ENCODE data around the gene ATP5F1D. TPM values are rescaled to one million over a fixed set of nuclear protein-coding genes. Genes with fewer than 3 reads are reported as not detected.

The ATP5F1D gene
- 174 and 182 TPM in 2 replicates for total RNA-seq (2021; fragmentation: NEBNext Ultra II Directional; extraction: Animal tissue kit (Norgen Biotek cat#: 25700))
- 249 and 338 TPM in 2 replicates for polyA plus RNA-seq (2011; rRNA removed)
- polyA plus RNA-seq (2011; cell fraction: cytosol; rRNA removed) = 142 TPM
- polyA plus RNA-seq (2011; cell fraction: nucleus; rRNA removed) = 120 TPM
- 87.3 to 189 TPM (median 180 TPM) in 4 replicates for polyA plus RNA-seq (2012, experiment 1 of 2)
- polyA plus RNA-seq (2012, experiment 2 of 2) = 328 TPM
- 148 TPM for polyA plus RNA-seq (2013, experiment 1 of 2)
- polyA plus RNA-seq (2013, experiment 2 of 2) = 145 TPM
- polyA minus RNA-seq (2011; rRNA and poly(A)+ RNA removed) = 13.4 and 18.6 TPM in 2 replicates
- polyA minus RNA-seq (2011; cell fraction: cytosol; rRNA and poly(A)+ RNA removed) = 118 TPM
- 40.2 TPM for polyA minus RNA-seq (2011; cell fraction: nucleus; rRNA and poly(A)+ RNA removed)
- long read RNA-seq, experiment 1, transcript ATP5F1D-205 (4 exons, 1,144 nt) = minor isoform, 10 of 204 reads
- long read RNA-seq, experiment 1, transcript ATP5F1D-204 (2 exons, 640 nt) = minor isoform, 8 of 204 reads
- long read RNA-seq, experiment 1, transcript ATP5F1D-202 (5 exons, 704 nt) = major isoform, 74 of 204 reads
- long read RNA-seq, experiment 1, transcript ATP5F1D-201 (4 exons, 997 nt) = minor isoform, 38 of 204 reads
- long read RNA-seq, experiment 1, partial matches to known transcripts = 54 of 204 reads
- long read RNA-seq, experiment 1, other reads (novel, unspliced or antisense) = 8 of 204 reads
- long read RNA-seq, experiment 2 = 0 reads

DNA sequence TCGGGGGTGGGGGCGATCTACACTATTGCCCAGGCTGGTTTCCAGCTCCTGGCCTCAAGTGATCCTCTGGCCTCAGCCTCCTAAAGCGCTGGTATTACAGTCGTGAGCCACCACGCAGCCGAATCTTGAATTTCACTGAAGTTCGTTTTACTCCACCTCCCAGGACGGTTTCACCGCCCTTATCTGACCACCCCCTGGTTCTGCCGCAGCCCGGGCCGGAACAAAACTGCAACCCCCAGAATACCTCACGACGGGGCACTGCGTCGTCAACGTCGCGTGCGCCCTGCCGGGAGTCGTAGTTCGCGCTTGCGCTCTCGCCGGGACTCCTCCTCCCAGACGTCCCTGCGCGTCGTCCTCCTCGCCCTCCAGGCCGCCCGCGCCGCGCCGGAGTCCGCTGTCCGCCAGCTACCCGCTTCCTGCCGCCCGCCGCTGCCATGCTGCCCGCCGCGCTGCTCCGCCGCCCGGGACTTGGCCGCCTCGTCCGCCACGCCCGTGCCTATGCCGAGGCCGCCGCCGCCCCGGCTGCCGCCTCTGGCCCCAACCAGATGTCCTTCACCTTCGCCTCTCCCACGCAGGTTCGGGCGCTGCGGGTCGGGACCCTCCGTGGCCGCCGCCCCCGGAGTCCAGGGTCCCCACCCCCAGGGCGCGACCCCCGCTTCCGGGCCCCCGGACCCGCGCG, at the start of gene ATP5F1D:
TSS of gene ATP5F1D (plus strand) at position 335 of the 679 bp plus-strand sequence. CDS start at position 435, 100 bp downstream.
- Histone ChIP-seq H3K9me3 (ENCODE audit: insufficient read depth in 2 of 2, low read depth in 1 of 2, low read length in 1 of 2) (no peaks in the 10 kb centered on the region), H3K4me2 (ENCODE audit: insufficient read depth in 1 of 2, low read depth in 2 of 2, low read length in 2 of 2) (peak within 1 kb of the TSS; percentile 57 to 89), H3K56ac (replicated peaks; ENCODE audit: insufficient read length, low read depth, low read length) (peak within 1 kb of the TSS; percentile 12), H4K20me1 (replicated peaks in 1 of 2; ENCODE audit: control insufficient read depth in 1 of 2, insufficient read depth in 2 of 2, low read length in 2 of 2) (peaks cover 0 to 7% of the 10 kb centered on the region in 2 experiments), H3K4me3 (ENCODE audit: extremely low read depth in 1 of 4, insufficient read depth in 2 of 4, low read depth in 3 of 4, low read length in 4 of 4) (peak within 1 kb of the TSS; percentile 65 to 95 (median 67)), H2BK20ac (ENCODE audit: low read length) (no peak within 1 kb of the TSS), H2AK5ac (ENCODE audit: low read depth, low read length) (no peak within 1 kb of the TSS; the same call in 1 of the 2 replicates), H2BK15ac (ENCODE audit: low read length) (no peak within 1 kb of the TSS), H3K23ac (ENCODE audit: insufficient read length) (no peak within 1 kb of the TSS), H3K79me1 (ENCODE audit: low read depth, low read length) (peaks cover 9% of the 10 kb centered on the region), H4K8ac (ENCODE audit: extremely low read depth, insufficient read depth, low read length) (no peak within 1 kb of the TSS), H2BK12ac (ENCODE audit: low read depth, low read length) (0 out of 2 replicates have a peak within 1 kb of the TSS, but pooled peaks have one; percentile 60), H3K36me3 (ENCODE audit: control insufficient read depth in 2 of 4, insufficient read depth in 4 of 4, low read length in 3 of 4) (no peaks in the 10 kb centered on the region), H3K9ac (replicated peaks in 1 of 4; ENCODE audit: extremely low read depth in 1 of 4, low read depth in 3 of 4, low read length in 3 of 4) (peak within 1 kb of the TSS in 3 of 4 experiments; percentile 14 to 86 (median 41); a peak in 5 of 7 replicates), H2BK120ac (replicated peaks; ENCODE audit: low read depth, low read length) (no peak within 1 kb of the TSS), H3K23me2 (ENCODE audit: low read depth, low read length) (peaks cover 15% of the 10 kb centered on the region; the same call in 1 of the 2 replicates), H3K4me1 (replicated peaks in 1 of 4; ENCODE audit: control insufficient read depth in 3 of 4, insufficient read depth in 4 of 4, low read length in 3 of 4) (peaks cover 0 to 26% (median 10%) of the 10 kb centered on the region in 4 experiments; a peak in 5 of 7 replicates), H3K14ac (ENCODE audit: insufficient read length) (no peak within 1 kb of the TSS), H3K18ac (ENCODE audit: extremely low read depth, low read length) (no peak within 1 kb of the TSS; the same call in 1 of the 2 replicates), H3K27me3 (replicated peaks in 1 of 4; ENCODE audit: control insufficient read depth in 3 of 4, extremely low read depth in 1 of 4, insufficient read depth in 3 of 4, low read length in 3 of 4) (no peaks in the 10 kb centered on the region), H3K27ac (ENCODE audit: low read depth, low read length) (no peak within 1 kb of the TSS), H2AFZ (ENCODE audit: low read length) (no peak within 1 kb of the TSS; the same call in 1 of the 2 replicates), H4K5ac (ENCODE audit: insufficient read length, low read depth, low read length) (no peak within 1 kb of the TSS), H4K91ac (replicated peaks; ENCODE audit: insufficient read length, low read length) (no peak within 1 kb of the TSS), H3K4ac (replicated peaks; ENCODE audit: insufficient read length, low read depth, low read length) (no peak within 1 kb of the TSS), H2BK5ac (ENCODE audit: low read depth, low read length) (0 out of 2 replicates have a peak within 1 kb of the TSS, but pooled peaks have one; percentile 35), H3K79me2 (ENCODE audit: control insufficient read depth in 1 of 2, insufficient read depth in 2 of 2, low read length in 2 of 2) (peaks cover 0 to 7% of the 10 kb centered on the region in 2 experiments; a peak in 1 of 4 replicates)
- DNase-seq (ENCODE audit: low read depth in 1 of 2, low spot score in 2 of 2) (peak in 1 of 2 experiments; percentile 94), FAIRE-seq (peak; percentile 28)
- POLR2A ChIA-PET (ENCODE audit: partially characterized antibody) = interaction anchor here (0.7 to 10.1 kb wide), 16 partner anchors 9 to 367 kb away, joined by 3 to 355 read pairs (median 4); partner anchors contain the start of genes CIRBP, CNN2 and GPX4
- CTCF ChIA-PET (ENCODE audit: partially characterized antibody) = interaction anchor here (0.9 to 7.7 kb wide), 11 partner anchors 18 to 177 kb away, joined by 3 to 212 read pairs (median 4); partner anchors contain the start of gene CIRBP
- 3% methylated on average over 60 of the region's 79 CpGs; no CpG with 5 or more reads in 1 of the 2 experiments for WGBS, 2 experiments (ENCODE audit: extremely low coverage in 1 of 2, insufficient coverage in 1 of 2, insufficient read length in 1 of 2, insufficient replicate concordance in 2 of 2, low coverage in 1 of 2, low lambda C conversion rate in 2 of 2, missing lambda C conversion rate in 1 of 2)
- TF ChIP-seq CREB1 (IDR thresholded peaks at IDR 0.05) (peak; percentile 97), TEAD4 (IDR thresholded peaks at IDR 0.05; ENCODE audit: low read depth, low read length) (0 out of 2 replicates have a peak, but pooled peaks have one; percentile 10), TAF1 (IDR thresholded peaks at IDR 0.05; ENCODE audit: low read depth, low read length) (peak; percentile 53; the same call in 1 of the 2 replicates), NRF1 (IDR thresholded peaks at IDR 0.05; ENCODE audit: low read depth, low read length) (0 out of 2 replicates have a peak, but pooled peaks have one; percentile 10), SP2 (IDR thresholded peaks at IDR 0.05; ENCODE audit: low read length) (no peak), SRF (IDR thresholded peaks at IDR 0.05; ENCODE audit: low read depth, low read length) (peak; percentile 49; the same call in 1 of the 2 replicates), CBX8 (IDR thresholded peaks at IDR 0.05; ENCODE audit: borderline replicate concordance, low read depth, low read length) (no peak), KDM5A (IDR thresholded peaks at IDR 0.05; ENCODE audit: low read length) (no peak), EZH2 (IDR thresholded peaks at IDR 0.05; ENCODE audit: low read depth, low read length, severe bottlenecking) (no peak)

All from H1 (cell line).